GM18511 (cell line): ENCODE data around the gene TUT7.
"Not testable (repeated sequence)": the region's sequence is repeated elsewhere in the genome, so short reads cannot be mapped to it uniquely, and the experiment has no call there.

ENCODE experiments used
- ATAC-seq: cut with Tn5 transposase; IDR thresholded peaks from one replicate; pipeline ENCODE4 v1.9.1; 2021; ENCODE audit warnings: mild to moderate bottlenecking, moderate library complexity; ENCODE audit not compliant: unreplicated experiment

TUT7 gene

DNA sequence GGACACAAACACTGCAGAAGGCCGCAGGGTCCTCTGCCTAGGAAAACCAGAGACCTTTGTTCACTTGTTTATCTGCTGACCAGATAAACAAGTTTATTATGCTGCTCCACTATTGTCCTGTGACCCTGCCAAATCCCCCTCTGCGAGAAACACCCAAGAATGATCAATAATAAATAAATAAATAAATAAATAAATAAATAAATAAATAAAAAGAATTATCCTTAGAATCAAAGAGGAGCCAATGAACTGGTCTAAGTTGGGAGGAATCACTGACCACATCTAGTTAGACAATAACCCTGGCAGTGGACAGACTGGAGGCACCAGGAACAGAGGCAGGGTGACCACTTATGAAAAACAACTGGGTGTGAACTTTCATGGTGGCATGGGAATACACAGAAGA is 41.3 kb downstream of the TUT7 start:
- not testable (repeated sequence) for ATAC-seq

DNA sequence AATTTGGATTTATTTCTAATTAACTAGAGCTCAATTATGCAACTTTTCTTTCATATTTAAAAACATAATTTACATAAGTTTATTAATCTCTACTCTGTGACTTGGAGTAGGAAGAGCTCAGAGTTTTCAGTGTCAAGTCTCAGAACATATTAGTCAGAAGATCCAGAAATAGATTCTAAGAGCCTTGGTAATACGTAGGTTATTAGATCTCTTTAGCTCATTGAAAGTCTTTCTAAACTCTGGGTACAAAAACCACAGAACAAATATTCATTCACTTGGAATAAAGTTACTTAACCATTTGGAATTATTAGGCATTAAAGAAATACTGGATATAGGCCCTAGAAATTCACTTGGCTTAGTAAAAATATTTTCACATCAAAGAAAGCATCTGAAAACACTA is 45.5 kb downstream of the TUT7 start:
- ATAC-seq: no peak

DNA sequence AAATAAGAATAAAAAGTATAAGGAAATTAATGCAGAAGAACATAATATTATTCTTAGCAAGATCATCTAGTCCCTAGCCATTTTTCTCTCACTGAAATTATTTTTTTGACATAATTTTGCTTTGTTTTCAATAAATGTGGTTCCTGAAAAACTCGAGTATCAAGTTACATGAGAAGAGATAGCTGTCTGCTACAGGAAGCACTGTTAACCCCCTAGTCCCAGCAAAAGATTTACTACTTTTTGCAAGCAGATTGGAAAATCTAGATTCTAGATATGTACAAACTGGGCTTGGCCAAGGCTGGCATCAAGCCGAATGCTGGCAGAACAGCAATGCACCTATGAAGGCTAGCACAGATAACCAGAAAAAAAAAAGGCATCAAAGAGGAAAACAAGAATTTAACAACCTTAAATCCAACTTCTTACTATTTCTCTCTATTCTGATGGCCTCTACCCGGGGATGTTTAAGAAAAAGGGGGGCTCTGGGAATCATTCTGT is 49.9 kb downstream of the TUT7 start:
- no peak for ATAC-seq

DNA sequence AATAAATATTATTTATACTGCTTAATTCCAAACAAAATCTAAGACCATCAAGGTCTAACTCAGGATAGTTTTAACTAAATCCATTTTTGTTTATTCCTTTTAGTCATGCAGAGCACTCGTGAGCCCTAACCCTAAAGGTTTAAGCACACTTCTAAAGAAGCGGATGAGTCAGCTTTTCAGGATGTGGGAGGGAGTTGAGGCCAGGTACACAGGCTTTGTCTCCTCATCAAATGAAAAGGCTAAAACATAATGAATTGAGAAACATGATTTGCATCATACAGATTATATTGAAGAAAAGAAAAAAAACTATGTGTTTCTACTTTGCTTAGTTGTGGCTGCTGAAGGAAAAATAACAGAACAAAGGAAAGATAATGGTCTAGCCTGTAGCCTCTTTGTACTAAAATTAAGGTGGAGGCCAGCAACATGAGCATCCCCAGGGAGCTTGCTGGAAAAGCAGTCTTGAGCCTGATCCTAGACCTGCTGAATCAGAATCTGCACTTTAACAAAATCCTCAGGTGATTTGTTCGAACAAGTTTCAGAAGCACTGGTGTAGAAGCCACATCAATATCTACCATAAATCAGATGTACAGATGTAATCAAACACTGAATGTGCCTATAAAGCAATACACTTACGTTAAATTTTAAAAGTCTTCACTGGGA is 50.8 kb downstream of the TUT7 start:
- ATAC-seq: no peak

DNA sequence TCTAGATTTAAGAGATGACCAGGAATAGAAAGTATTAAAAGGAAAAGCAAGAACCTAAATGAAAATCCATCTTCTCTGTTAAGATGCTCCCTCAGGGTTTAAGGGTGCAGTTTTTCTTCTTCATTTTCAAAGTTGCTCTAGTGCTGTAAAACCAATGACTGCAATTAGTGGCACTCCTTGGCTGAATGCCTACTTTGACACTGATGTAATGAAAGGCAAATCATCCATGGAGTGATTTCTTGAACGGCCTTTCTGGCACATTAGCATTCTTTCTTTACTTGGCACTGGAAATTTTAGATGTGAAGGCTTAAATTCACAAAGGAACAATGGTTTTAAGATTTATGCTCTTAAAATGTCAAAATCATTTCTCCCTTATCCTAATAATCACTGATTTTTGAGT is 52.5 kb downstream of the TUT7 start:
- ATAC-seq: no peak

DNA sequence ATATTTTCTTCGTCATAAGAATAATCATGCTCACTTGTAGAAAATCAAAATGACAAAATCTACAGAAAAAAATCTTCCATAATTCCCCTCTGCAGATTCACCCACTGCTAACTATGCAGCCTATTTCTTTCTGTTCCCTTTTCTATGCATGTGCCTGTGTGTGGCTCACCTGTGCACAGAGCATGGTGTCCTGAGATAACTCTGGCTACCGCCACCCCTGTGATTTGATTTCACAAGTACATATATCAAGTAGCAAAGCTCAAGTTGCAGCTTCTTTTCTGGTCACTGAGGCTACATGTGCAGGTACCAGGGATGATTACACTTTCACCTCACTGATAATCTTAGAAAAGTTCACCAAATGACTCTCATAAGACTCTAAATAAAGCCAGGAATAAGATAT is 53.5 kb downstream of the TUT7 start:
- ATAC-seq: no peak

DNA sequence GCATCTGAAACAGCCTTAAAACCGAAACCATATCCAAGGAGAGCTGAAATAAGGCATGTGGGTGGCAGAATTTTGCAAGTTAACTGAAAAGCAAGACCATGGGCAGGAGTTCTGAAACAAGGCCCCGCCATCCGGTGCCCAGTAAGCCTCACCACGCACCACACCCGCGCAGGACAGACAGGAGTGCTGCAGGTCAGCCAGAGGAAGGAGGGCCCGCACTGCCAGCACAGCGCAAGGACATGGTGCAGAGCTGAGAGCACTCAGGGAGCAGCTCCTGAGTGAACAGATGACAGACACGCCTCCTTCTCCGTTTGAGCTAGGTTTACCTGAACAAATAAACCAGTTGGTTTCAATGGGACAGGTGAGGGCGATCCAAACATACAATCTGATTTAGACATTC is 55.3 kb downstream of the TUT7 start:
- no peak for ATAC-seq

DNA sequence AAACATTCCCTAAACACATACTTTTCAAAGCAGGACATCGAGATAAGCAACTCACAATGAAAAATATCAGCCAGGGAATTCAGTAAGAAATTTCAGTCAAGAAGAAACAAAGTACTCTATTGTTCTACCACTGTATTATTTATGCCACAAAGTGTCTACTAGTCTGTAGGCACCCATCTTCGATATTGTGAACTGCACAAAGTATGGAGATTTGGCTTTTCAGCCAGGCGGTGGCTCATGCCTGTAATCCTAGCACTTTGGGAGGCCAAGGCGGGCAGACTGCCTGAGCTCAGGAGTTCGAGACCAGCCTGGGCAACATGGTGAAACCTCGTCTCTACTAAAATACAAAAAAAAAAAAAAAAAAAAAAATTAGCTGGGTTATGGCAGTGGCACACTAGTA is 63.9 kb downstream of the TUT7 start:
- ATAC-seq: not testable (repeated sequence)

DNA sequence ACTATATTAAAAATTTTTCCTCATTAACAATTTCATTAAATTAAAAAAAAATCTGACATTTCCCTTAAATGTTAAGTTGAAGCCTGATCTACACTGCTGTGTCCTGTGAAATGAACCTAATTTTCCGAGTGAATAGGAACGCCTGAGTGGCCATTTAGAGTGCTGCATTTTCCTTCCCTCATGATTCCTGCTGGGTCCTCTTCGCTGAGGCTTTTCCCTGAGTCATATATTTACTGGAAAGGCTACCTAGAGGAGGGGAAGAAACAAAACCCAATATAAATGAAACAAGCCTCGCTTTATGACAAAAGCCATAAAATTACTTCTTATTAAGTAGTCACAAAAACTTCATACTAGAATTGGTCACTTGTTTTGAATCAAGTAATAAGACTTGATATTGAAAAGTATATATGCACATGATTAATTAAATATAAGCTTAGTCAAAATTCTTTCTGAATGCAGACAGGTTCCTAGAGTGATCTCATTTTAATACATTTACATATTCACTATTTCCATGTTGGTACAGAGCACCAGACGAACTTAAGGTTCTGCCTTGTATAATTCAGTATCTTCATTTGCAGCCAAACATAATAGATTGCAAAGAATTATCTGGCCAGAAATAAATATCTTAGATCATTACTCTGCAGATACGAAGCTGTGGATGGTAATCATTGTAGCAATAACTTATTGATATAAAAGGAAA is 65.6 kb downstream of the TUT7 start:
- ATAC-seq: no peak

DNA sequence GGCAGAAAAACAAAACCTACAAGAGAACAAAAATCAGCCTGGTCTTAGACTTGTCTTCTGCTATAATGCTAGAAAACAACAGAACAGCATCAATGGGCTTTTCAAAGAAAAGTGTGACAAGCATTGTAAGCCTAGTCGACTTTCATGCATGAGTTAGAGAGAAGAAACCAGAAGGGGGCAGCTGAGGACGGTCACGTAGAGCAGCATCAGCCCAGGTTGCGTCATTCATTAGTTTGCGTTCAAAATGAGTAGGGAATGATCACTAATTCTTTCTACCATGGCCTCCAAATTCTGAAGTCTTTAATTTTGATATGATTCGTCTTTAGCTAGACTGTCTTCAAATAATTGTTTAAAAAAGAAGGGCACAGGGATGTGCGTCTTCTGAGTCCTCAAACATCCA is 67.2 kb downstream of the TUT7 start:
- no peak for ATAC-seq

DNA sequence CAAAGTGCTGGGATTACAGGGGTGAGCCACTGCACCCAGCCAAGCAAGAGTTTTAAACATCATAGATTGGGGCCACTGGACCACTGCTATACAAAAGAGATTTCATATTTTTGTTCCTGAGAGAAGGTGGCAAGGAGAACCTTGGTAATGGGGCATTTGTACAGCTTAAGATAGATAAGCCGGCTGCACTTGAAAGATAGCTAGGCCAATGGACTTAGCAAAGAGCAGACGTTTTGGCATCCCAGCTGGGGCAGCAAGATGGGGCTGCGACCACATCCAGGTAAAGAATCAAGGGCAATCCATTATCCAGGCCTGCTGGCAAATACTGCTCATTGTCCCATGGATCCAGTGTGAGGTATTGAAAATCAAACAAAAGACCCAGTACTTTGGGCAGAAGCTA is 67.9 kb downstream of the TUT7 start:
- no peak for ATAC-seq

DNA sequence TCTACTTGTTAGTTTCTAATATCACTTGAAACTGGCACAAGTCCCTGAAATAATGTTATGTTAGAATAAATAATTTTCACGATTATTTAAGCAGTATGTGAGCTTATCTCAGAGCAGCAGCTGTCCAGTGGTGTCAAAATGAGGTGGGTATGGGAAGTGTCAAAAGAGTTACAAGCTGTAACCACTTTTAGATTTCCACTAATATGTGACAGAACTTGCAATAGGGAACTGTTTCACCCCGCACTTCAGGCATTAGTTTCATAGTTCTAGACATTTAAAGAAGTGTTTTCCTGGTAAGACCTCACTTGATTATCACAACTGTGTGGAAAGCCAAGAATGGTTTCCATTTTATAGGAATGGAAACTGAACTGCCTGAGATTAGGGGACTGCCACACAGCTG is 68.9 kb downstream of the TUT7 start:
- no peak for ATAC-seq

DNA sequence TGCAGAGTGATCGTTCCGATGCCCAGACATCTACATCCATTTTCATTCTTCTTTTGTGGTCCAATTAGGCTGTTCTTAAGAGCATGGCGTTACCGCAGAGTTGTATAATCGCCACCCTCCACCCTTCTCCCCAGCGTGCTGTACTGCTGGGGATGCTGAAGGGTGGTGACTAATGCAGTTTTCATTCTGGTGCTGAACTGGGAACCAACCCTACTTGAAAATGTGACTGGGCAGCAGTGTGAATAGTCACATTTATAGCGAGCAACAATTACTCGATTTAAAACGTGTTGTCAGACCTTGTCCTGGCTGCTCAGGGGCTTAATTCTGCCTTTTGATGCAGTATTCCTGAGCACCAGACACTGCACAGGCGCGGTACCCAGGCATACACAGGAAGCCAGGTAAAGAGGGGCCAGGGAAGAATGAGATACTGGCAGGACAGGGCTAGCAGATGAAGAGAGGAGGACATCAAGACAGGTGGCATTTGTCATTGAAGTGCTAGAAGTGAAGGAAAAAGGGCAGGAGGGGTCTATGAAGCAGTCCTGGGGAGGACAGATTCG is 71.2 kb downstream of the TUT7 start:
- ATAC-seq: peak; percentile 29

DNA sequence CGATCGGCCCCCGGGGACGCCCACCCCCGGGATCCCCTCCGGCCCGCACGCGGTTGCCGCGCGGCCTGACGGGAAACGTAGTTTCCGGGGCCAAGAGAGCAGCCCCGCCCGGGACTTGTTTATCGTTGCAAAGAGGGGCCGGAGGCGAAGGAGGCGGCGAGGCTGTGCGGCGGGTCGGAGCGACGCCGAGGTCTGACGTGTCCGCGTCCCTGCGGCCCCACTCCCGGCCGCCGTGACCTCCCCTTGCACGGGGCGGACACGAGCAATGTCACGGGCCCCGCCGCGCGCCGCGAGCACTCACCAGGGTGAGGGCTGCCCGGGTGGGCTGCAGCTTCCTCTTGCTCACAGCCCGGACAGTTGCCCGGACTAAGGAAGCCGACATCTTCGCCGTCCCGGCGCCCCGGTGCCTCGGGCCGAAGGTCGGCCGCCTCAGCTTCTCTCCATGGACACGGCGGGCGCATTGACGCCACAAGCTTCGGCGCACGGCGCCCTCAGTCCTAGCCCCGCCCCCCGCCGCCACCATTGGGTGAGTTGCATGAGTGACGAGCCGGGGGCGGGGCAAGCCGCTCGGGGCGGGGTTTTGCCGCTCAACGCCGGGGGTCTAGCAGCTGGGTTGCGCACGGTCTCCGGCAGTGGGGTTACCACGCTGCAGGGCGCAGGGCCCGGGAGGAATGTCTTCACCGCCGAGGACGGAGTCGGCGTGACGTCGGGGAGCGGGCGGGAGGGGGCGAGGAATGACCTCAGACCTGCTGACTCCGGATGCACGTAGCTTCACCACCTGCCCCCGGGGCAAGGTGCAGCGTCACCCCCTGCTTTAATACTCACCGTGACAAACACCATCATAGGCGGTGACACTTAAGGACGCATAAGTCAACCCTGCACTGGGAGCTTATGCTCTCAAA is 71.9 kb downstream of the TUT7 start, which contains the start of gene ISCA1:
TSS of gene ISCA1 (minus strand) at position 462 of the 902 bp plus-strand sequence. CDS start at position 382, 80 bp downstream.
- peak; percentile 85 for ATAC-seq

DNA sequence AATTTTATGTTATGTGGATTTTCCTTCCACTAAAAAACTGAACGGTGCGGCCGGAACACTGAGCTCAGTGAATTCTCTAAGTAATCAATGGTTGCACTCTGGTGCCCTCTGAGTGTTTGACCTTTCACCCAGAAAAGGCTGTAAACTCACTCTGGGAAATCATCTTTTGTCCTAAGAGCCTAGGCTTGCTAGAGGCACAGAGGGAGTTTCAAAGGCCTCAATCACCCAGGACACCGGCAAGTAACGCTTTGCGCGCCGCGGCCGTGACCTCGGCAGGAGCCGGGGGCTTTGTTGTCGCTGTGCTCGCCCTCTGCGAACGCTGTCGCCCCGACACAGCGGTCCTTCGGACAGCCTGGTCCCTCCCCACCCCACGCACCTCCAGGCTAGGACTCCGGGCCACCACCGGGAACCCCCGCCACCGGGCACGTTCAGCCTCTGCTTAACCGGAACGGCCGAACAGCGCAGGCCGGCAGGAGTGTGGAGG is 72.6 kb downstream of the TUT7 start:
- peak; percentile 37 for ATAC-seq

DNA sequence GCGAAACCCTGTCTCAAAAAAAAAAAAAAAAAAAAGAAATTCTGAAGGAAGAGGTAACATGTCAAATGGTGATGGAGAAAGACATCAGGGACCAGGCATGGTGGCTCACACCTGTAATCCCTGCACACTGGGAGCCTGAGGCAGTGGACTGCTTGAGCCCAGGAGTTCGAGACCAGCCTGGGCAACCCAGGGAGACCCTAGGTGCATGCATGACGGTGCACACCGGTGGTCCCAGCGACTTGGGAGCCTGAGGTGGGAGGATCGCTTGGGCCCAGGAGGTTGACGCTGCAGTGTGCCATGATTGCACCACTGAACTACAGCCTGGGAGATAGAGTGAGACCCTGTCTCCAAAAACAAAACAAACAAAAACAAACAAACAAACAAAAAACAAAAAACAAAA is 73.6 kb downstream of the TUT7 start:
- ATAC-seq: no peak

DNA sequence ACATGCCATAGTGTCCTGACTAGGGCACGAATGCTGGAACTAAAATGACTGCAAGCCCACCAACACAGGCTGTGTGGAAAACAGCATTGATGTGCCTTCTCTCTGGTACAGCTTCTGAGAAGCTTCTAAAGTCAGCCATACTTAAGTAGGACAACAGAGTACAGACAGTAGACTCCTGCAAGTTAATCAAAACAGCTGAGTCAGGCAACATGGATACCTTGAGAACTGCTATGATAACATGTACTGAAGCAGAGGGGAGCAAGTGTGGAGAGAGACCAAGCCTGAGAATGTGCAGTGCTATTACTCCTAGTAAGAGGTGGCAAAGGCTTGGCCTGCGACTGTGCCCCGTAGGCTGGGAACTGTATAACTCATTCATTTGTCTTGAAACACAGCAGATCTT is 74.4 kb downstream of the TUT7 start:
- no peak for ATAC-seq

DNA sequence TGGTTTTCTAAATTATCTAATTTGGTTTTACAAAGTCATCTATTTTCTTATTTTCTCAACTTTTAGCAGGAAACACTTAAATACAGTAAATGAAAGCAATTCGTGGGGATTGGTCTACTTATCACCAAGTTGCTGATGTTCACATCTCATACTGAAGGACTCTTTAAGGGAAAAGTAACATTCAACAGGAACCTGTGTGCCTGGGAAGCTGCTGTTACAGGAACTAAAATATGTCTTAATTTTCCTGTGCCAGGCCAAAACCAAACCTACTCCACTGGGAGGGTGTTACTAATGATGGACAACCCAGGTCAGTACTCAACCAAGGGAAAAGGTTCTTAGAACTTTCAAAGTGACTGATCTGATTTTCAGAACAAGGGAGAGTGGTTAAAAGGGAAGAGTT is 77.1 kb downstream of the TUT7 start:
- no peak for ATAC-seq

DNA sequence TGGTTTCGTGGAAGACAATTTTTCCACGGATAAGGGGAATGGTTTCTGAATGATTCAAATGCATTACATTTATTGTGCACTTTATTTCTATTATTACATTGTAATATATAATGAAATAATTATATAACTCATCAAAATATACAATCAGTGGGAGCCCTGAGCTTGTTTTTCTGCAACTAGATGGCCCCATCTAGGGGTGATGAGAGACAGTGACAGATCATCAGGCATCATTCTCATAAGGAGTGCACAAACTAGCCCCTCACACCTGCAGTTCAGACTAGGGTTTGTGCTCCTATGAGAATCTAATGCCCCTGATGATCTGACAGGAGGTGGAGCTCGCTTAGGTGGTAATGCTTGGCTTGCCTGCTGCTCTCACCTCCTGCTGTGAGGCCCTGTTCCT is 78.2 kb downstream of the TUT7 start:
- ATAC-seq: no peak

DNA sequence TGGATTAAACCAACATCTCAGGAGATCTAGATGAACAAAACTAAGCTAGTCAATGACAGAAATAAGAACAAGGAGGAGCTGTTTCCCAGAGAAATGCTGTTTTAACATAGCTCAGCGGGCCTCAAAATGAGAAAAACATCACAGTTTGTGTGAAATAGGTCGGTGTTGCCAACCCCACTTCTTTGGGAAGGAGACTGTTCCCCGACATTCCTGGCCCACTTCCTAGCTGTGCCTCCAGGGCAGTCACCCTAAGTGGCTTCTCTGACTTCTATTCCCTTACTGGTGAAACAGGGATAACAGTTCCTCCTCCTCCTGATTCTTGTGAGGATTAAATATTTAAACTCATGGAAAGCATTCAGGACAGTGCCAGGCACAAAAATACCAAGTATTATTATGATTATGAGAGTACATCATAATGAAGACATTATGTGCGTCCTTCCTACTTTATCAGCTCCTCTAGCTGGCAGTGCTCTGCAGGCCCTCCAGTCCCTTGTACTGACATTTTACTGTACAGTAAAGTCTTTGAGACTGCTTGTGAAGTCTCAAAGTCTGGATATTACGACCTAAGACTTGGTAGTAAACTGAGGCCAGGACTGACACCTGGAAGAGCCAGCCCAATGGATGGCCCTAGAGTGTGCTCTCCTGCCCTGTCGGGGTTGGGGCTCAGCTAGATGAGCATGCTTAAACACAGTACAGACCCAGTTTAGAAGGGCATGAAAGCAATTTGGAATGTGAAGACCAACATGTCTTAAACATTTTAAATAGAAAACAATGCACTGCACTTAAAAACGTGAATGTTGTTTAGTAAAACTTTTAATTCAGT is 79.2 kb downstream of the TUT7 start:
- ATAC-seq: no peak
